GM19193 (cell line): Measurements from ENCODE around the gene SLC7A8.

ENCODE experiments used
- POLR2A ChIP-seq: IDR thresholded peaks from 4 replicates; pipeline ENCODE4 v1.6.1; 2011; ENCODE audit not compliant: insufficient read depth, insufficient read length; ENCODE audit errors: extremely low read depth

The SLC7A8 gene

DNA sequence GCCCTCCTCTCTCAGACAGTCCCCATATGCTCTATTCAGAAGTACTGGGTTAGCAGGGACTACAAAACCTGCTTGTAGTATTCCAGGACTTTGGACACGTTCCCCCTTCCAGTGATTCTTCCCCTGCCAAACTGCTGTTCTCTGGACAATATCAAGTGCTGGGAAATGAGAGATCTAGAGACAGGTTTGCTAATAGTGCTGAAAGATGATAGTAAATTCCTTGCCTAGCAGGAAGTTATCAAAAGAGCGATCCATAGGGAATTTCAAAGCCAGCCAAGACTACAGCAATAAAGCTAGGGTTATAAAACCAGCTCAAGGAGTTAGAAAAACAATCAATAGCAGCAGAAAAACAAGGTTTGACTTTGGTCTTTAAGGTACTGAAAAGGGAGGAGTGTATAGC lies 15.2 kb downstream of the SLC7A8 start:
- no peak for TF ChIP-seq POLR2A

DNA sequence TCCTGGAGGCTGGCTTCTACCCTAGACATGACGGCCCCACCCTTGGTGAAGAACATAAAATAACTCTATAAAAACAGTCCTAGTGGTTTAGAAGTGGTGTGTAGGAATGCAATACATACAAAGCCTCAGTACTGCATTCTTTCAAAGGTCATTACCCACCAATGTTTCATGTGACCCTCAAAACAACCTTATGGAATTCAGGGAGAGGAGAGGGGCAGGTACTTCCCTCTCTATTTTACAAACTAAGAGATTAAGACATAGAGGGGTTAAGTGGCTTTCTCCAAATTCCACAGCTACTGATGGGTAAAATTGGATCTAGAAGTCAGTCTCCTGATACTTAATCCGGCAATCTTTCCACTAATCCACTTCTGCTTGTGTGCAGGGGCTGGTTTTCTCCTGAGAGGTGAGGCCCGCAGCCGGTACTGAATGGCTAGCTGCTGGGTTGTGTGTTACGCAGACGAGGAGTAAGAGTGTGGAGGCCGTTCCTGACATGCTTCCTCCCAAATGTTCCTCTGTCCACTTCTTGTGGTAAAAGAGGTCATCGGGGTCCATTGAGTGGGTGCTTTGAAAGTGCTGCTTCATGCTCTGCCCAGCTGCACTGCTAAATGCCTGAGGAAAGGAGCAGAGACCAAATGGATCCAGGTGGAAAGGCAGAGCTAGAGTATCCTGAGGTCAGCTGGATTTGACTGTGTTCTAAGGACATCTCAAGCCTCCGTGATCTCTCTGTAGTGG lies 16.2 kb downstream of the SLC7A8 start:
- no peak for TF ChIP-seq POLR2A

DNA sequence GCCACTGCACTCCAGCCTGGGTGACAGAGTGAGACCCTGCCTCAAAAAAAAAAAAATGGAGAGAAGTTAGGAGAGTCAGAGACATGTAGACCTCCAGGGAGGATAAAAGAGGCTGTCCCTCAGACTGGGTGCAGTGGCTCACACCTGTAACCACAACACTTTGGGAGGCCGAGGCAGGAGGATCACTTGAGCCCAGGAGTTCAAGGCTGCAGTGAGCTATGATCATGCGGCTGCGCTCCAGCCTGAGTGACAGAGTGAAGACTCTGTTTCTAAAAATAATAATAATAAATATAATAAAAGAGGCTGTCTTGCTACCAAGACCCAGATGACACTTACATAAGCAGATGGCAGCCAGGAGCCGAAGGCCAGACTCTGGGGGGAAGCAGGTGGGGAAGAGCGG lies 18.5 kb downstream of the SLC7A8 start:
- no peak for TF ChIP-seq POLR2A

DNA sequence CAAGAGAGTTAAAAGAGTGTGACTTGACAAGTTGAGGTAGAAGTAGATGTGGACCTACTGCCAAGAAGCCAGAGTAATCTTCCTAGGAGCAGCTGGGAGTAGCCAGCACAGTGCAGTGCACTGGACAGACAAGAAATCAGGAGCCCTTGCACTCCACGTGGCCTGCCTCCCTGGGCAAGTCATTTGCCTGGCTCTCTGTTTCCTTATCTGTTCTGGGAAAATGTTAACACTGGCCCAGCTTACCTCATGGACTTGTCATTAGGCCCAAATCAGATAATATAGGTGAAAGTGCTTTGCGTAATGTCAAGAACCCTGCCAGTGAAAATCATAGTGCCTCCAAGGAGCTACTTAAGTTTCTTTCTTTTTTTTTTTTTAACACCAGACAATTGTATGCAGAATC lies 19.2 kb downstream of the SLC7A8 start:
- no peak for TF ChIP-seq POLR2A

DNA sequence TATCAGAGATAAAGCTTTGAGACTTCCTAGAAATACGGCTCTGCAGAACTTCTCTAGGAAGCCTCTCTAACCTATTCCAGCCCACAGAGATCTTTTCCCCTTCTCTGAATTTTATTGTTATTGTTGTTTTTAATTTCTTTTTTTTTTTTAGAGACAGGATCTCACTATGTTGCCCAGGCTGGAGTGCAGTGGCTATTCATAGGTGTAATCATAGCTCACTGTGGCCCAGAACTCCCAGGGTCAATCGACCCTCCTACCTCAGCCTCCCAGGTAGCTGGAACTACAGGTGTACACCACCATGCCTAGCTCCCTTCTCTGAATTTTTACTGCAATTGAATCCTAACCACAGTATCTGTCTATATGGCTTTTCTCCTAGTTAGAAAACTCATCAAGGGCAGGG lies 19.6 kb downstream of the SLC7A8 start:
- no peak for TF ChIP-seq POLR2A

DNA sequence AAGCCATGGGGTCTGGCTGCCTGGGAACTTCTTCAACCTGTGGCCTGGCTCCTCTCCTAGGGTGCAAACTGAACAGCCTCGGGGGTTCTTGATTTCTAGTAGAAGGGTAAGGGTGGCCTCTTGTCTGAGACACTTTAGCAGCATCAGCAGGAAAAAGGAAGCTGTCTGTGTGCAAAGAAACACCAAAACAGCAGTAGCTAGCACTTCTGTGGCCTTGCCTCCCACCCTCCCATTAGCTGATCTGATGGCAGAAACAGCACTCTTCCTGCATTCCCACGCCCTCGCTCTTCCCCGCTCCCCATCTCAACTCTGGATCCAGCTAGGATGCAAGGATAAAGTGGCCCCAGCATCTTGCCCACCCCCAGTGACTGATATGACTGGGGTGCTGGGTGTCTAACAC lies 20.7 kb downstream of the SLC7A8 start:
- no peak for TF ChIP-seq POLR2A

DNA sequence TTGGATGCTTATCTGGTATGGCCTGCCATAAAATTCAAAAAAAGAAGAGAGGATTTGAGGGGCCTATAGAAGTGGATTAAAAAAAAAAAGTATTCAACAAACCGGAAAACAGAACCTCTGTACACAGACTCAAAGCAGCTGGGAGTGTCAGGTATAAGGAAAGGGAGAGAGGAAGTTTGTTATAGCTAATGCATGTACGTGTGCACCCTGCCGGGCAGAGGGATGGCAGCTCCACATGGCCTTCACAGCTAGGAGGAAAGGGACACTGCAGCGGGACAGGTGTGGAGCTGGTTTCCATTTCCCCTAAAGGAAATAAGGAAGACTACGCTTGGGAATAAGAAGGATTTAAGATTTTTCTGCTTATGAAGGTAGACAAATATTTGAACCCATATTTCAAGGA lies 21.5 kb downstream of the SLC7A8 start:
- no peak for TF ChIP-seq POLR2A

DNA sequence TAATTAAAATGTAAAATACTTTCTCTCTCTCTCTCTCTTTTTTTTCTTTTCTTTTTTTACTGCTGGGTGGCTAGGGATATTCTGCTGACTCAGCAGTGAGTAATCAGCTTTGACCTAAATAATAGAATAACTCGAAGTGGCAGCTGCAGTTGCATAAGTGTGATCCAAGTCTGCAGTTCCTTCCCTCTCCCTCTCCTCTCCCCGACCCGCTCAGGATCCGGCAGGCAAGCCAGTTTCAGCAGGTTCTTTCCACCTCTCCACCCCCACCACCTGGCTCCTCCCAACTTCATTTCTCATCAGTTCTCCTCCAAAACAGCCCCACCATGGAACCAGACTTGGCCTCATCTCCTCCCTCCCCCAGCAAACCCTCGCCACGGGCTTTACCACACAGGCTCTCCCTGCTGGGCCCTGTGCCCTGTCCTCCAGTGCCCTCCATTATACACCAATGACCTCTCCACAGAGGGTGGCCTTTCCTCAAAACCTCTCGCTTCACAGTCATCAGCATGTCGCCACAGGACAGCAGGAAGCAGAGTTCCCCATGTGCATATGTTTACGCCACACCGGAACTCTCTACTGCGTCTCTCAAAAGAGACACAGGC lies 22.4 kb downstream of the SLC7A8 start:
- no peak for TF ChIP-seq POLR2A

DNA sequence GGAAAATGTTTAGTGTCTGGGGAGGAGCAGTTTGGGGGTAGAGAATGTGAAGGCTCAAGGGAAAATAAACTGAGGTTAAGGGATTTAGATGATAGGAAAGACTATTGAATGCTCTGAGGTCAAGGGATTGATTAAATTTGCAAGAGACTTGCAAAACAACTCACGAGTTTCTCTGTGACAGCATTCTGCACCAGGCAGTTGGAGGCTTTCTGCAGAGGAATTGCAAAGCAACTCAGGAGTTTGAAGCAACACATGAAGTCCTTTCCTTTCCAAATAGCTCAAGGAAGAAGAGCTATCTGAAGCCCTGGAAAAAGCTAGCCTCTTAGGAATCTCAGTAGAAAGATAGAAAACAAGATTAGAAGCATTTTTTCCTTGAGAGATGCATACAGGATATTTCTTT lies 23.9 kb downstream of the SLC7A8 start:
- TF ChIP-seq POLR2A, result no peak

DNA sequence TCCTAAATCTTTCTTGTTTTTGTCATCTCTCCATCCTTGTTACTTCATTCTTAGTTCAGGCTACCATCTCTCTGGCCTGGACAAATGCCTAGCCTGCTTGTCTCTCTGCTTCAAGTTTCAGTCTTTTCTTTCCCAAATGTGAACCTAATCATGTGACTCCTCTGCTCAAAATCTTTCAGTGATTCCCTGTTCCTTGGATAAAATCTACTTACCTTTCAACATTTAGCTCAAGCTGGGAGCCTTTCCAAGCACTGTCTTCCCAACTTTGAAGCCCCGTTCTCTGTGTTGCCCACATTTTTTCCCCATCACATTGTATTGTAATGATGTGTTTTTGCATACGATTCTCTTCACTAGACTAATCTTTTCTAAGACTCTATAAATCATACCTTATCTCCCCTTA lies 24.7 kb downstream of the SLC7A8 start:
- no peak for TF ChIP-seq POLR2A

DNA sequence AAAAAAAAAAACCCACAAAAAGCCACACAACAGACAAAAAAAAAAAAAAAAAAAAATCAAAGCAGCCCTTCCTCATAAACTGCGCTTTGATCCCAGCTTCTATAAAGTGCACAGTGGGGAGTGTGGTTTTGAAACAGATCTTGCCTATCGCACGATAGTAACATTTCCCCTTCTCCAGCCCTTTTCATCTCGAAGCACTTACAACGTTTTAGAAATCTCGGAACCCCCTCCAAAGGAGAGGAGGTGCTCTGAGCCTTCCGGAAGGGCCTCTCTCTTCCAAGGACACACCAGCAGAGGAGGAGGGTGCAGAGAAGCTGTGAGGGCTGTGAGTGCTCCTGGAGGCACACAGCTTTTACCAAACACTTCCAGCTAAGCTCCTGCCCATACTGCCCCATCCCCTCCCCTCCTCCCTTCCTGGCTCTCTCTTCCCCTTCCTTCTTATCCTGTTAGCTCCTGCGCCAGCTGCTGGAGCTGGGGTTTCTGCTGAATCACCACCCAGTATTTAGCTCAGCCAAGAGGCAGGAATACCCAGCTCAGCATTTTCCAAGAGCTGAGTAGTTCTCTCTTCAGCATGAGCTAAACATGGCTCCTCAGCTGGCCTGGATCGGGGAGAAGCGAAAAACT lies 28.4 kb downstream of the SLC7A8 start:
- TF ChIP-seq POLR2A, result no peak

DNA sequence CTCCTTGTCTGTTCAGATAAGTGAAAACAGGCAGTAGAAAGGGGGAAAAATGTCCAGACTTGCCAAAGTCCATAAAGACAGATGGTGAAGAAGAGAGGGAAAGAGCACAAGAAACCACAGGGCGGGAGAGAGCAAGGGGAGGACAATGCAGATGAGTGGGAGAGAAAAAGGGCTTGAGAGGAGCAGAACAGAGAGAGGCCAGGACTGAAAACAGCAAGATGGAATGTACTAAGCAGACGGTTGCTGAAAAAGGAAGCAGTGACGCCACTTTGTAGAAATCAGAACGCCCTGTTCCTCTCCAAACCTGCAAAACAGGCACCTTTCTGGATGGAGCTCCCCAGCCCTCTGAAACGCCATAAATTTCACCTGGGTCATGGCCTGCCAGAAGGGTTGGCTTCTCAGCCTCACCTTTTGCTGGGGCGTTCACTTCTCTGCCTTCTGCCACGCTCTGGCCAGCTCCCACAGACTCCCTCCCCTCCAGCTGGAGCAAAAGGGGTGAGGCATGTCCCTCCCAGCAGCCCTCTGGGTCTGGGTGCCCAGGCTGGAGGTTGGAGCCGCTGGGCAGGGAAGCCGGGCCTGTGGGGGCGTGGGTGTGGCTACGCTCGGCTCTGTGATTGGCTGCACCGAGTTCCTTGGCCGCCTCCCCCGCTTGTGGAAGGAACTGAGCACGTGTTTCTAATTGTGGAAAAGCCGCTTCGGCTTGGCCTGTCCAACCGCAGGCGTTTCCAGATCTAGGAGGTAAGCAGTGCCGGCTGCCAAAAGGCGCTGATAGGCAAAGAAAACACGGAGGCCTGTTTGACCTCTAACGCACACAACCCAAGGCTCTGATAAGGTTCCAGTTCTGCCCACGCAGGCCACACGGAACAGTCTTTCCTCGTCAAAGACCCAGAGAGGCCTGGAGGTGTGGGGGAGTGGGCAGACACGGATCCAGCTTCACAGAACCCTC lies 29.3 kb downstream of the SLC7A8 start:
- no peak for TF ChIP-seq POLR2A

DNA sequence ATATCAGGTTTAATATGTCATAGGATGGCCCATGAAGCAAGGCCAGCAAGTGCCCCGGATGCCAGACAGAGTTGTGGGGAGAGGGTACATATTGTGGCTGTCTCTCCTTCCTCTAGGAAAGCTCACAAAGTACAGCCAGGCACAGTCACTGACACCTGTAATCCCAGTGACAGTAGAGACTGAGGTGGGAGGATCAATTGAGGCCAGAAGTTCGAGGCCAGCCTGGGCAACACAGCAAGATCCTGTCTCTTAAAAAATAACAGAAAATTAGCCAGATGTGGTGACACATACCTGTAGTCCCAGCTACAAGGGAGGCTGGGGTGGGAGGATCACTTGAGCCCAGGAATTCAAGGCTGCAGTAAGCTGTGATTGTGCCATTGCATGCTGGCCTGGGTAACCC lies 32.1 kb downstream of the SLC7A8 start:
- TF ChIP-seq POLR2A, result no peak

DNA sequence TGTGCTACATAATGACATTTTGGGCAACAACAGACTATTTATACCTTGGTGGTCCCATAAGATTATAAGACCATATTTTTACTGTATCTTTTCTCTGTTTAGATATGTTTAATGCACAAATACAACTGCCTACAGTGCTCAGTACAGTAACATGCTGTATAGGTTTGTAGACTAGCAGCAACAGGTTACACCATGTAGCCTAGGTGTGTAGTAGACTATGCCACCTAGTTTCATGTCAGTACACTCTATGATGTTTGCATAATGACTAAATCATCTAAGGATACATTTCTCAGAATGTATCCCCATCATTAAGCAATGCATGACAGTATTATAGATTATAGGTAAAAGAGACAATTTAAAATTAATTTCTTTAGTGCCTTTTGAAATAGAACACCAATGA lies 33.7 kb downstream of the SLC7A8 start:
- TF ChIP-seq POLR2A, result no peak

DNA sequence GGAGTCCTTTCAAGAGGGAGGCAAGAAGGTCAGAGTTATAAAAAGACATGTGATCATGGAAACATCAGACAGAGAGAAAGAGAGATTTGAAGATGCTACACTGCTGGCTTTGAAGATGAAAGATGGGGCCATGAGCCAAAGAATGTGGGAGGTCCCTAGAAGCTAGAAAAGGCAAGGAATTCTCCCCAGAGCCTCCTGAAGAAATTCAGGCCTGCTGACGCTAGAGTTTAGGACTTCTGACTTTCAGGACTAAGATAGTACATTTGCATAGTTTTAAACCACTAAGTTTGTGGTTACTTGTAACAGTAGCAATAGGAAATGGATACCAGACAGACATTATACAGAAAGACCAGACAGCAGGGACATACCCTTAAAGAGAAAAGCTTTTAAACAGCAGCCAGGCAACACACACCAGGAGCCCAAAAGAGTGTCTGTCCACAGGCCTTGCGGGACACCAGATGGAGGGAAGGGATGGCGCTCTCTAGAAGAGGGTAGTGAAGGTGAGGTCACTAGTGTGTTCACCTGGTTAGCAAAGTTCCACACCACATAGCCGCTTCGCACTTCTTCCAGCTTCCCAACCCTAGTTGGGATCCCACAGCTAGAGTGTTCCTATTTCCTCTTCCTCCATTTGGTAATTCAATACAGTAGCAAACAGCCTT lies 34.7 kb downstream of the SLC7A8 start:
- TF ChIP-seq POLR2A, result no peak
